ENCODE results near the gene ERBB4. TPM values are rescaled to one million over a fixed set of nuclear protein-coding genes. Genes with fewer than 3 reads are reported as not detected.

Gene ERBB4
- total RNA-seq, 2 experiments from 2014 or later: not detected

DNA sequence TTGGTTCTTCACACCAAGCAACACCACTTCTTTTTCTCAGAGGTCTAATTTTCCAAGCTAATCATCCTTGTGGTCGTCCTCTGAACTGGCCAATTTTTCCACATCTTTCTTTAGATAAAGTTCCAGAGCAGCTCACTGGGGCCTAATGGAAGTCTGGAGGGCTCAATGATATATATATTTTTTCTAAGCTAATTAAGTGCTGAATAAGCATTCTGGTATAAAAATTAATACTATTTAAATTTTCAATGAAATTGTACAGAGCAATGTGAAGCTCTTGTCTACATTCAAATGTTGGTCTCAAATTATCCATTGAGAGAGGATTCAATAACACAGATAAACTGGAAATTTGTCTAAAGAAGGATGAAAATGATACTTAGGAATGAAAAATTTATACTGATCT, 866.6 kb downstream of the ERBB4 start:
- ChIA-PET CTCF (ENCODE audit: unreplicated experiment) (no interaction called here), POLR2A (interaction anchor here (1.1 kb wide), 1 partner anchor 45 kb away, joined by 5 read pairs; no protein-coding TSS in a partner anchor)
- intact Hi-C loops (cut with micrococcal nuclease; ENCODE audit: unreplicated experiment): no loop called here
- no peak for DNase-seq (ENCODE audit: low spot score)
- no peaks in the 10 kb centered on the region for H3K79me2 ChIP-seq (ENCODE audit: insufficient read depth, low read depth, low read length)
- no TSS peak for BruUV-seq (replicated peaks)
- no peak overlapping the region for H3K27ac ChIP-seq (ENCODE audit: low read depth, low read length, poor library complexity, severe bottlenecking)
- no peak overlapping the region for H3K4me2 ChIP-seq (ENCODE audit: low read length)
- no peak for TF ChIP-seq CTCF (conservative IDR thresholded peaks at IDR 0.05; ENCODE audit: low read length)
- TF ChIP-seq EZH2phosphoT487 (IDR thresholded peaks at IDR 0.05; ENCODE audit: borderline replicate concordance, low read depth, low read length): no peak
- H3K9me3 ChIP-seq (ENCODE audit: low read length): no peaks in the 10 kb centered on the region
- H3K4me3 ChIP-seq (ENCODE audit: low read depth, low read length, poor library complexity, severe bottlenecking): no peak overlapping the region
- H3K4me1 ChIP-seq (ENCODE audit: insufficient read depth, low read length, poor library complexity, severe bottlenecking): no peaks in the 10 kb centered on the region
- no peaks in the 10 kb centered on the region for H3K36me3 ChIP-seq (ENCODE audit: insufficient read depth, low read length)
- H3K9me2 ChIP-seq (ENCODE audit: insufficient read depth, low read length): no peaks in the 10 kb centered on the region
- H2AFZ ChIP-seq (ENCODE audit: low read length): no peak overlapping the region
- no peaks in the 10 kb centered on the region for H4K20me1 ChIP-seq (ENCODE audit: insufficient read depth, low read length)

GRCh38 chr2:211665299-211665698, 873.3 kb downstream of the ERBB4 start:
- CTCF ChIA-PET (ENCODE audit: unreplicated experiment): no interaction called here
- H2AFZ ChIP-seq (ENCODE audit: low read length): no peak overlapping the region
- H3K4me2 ChIP-seq (ENCODE audit: low read length): no peak overlapping the region
- no peaks in the 10 kb centered on the region for H3K4me1 ChIP-seq (ENCODE audit: insufficient read depth, low read length, poor library complexity, severe bottlenecking)
- BruUV-seq (replicated peaks): no TSS peak
- H3K9me3 ChIP-seq (ENCODE audit: low read length): no peaks in the 10 kb centered on the region
- H3K4me3 ChIP-seq (ENCODE audit: low read depth, low read length, poor library complexity, severe bottlenecking): no peak overlapping the region
- no peak overlapping the region for H3K27ac ChIP-seq (ENCODE audit: low read depth, low read length, poor library complexity, severe bottlenecking)
- DNase-seq (ENCODE audit: low spot score): no peak
- no peaks in the 10 kb centered on the region for H3K36me3 ChIP-seq (ENCODE audit: insufficient read depth, low read length)
- H3K79me2 ChIP-seq (ENCODE audit: insufficient read depth, low read depth, low read length): no peaks in the 10 kb centered on the region
- intact Hi-C loops (cut with micrococcal nuclease; ENCODE audit: unreplicated experiment): no loop called here
- TF ChIP-seq CTCF (conservative IDR thresholded peaks at IDR 0.05; ENCODE audit: low read length) (no peak), EZH2phosphoT487 (IDR thresholded peaks at IDR 0.05; ENCODE audit: borderline replicate concordance, low read depth, low read length) (no peak)
- POLR2A ChIA-PET: interaction anchor here (0.7 kb wide), 1 partner anchor 10 kb away, joined by 3 read pairs; no protein-coding TSS in a partner anchor
- H3K9me2 ChIP-seq (ENCODE audit: insufficient read depth, low read length): no peaks in the 10 kb centered on the region
- no peaks in the 10 kb centered on the region for H4K20me1 ChIP-seq (ENCODE audit: insufficient read depth, low read length)

DNA sequence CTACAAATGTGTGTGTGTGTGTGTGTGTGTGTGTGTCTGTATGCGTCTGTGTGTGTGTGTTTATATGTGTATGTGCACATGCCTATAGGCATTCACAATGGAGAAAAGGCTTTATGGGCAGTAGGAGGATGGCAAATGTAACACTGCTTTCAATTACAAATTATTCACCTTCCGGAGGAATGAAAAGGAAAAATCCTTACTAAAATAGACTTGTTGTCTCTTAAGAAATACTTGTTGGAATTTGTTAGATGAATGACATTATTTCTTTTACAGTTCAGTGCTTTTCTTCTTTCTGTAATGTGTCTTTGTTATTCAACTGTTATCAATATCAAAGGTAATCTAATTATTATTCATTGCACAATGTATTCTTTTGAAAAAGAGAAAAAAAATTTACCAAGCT, 874.3 kb downstream of the ERBB4 start:
- BruUV-seq (replicated peaks): no TSS peak
- TF ChIP-seq EZH2phosphoT487 (IDR thresholded peaks at IDR 0.05; ENCODE audit: borderline replicate concordance, low read depth, low read length) (no peak), CTCF (conservative IDR thresholded peaks at IDR 0.05; ENCODE audit: low read length) (no peak)
- Histone ChIP-seq H3K4me2 (ENCODE audit: low read length) (no peak overlapping the region), H2AFZ (ENCODE audit: low read length) (no peak overlapping the region), H3K4me3 (ENCODE audit: low read depth, low read length, poor library complexity, severe bottlenecking) (no peak overlapping the region), H4K20me1 (ENCODE audit: insufficient read depth, low read length) (no peaks in the 10 kb centered on the region), H3K36me3 (ENCODE audit: insufficient read depth, low read length) (no peaks in the 10 kb centered on the region), H3K9me2 (ENCODE audit: insufficient read depth, low read length) (no peaks in the 10 kb centered on the region), H3K79me2 (ENCODE audit: insufficient read depth, low read depth, low read length) (no peaks in the 10 kb centered on the region), H3K4me1 (ENCODE audit: insufficient read depth, low read length, poor library complexity, severe bottlenecking) (no peaks in the 10 kb centered on the region), H3K27ac (ENCODE audit: low read depth, low read length, poor library complexity, severe bottlenecking) (no peak overlapping the region), H3K9me3 (ENCODE audit: low read length) (no peaks in the 10 kb centered on the region)
- intact Hi-C loops (cut with micrococcal nuclease; ENCODE audit: unreplicated experiment): no loop called here
- POLR2A ChIA-PET: no interaction called here
- CTCF ChIA-PET (ENCODE audit: unreplicated experiment): no interaction called here
- no peak for DNase-seq (ENCODE audit: low spot score)
